HG03097 (cell line): ENCODE measurements around the gene PDE9A.

Experiments used
- ATAC-seq: cut with Tn5 transposase; IDR thresholded peaks from one replicate; pipeline ENCODE4 v1.9.1; 2021; ENCODE audit not compliant: unreplicated experiment, low FRiP score

The PDE9A gene

DNA sequence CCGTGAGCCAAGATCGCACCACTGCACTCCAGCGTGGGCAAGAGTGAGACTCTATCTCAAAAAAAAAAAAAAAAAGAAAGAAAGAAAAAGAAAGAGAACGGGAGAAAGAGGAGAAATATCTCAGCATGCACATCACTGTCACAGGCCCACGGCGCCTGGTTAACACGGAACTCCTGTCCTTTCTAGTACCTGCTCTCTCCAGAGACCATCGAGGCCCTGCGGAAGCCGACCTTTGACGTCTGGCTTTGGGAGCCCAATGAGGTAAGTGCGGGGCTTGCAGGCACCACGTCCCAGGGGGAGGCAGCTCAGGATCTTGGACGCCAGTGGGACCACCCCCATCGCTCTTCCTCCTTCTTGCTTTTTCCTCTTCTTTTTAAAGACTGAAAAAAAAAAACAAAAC is 100.4 kb downstream of the PDE9A start:
- ATAC-seq, result no peak

DNA sequence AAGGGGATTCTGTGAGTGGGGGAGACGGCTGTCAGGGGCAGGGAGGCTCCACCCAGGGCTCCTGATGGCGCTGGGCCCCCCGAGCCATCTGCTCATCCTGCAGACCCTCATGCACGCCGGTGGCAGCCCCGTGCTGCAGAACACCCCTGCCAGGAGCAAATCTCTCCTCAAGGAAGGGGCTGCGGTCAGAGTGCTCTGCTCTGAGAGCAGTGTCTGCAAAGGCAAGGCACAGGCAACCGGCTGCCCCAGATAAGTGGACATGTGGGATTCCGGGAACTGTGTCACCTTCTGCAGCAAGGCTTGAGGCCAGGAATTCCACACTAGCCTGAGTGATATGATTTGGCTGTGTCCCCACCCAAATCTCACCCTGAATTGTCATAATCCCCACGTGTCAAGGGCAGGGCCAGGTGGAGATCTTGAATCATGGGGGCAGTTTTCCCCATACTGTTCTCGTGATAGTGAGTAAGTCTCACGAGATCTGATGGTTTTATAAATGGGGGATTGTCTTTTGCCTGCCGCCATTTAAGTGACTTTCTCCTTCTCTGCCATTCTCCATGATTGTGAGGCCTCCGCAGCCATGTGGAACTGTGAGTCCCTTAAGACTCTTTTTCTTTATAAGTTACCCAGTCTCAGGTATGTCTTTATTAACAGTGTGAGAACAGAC is 101.0 kb downstream of the PDE9A start:
- no peak for ATAC-seq

DNA sequence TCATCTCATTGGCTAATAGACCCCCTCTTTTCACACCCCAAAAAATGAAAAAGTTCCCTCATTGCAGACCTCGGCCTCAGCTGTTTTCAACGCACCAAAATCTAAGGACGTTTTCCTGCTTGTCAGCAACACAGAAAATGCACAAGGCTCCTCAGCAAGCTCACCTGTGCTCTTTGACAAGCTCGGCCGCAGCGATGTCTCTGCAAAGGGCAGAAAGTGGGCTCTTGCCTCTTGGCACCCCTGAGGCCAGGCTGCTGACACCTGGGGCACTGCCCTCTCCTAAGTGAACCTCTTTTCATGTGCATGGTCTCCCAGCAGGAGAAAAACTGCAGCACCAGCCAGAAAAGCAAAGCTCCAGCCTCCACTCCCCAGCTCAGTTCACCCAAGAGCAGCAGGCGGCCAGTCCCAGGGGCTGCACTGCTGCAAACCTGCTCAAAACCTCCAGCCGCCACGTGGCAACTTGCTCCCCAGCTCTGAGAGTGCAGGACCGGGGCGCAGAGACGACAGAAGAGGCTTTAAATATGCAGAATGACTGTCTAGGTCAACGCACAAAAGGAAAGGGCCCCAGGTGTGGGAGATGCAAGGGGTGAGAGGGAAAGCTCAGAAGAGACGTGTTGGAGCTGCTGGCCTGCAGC is 101.7 kb downstream of the PDE9A start:
- no peak for ATAC-seq

DNA sequence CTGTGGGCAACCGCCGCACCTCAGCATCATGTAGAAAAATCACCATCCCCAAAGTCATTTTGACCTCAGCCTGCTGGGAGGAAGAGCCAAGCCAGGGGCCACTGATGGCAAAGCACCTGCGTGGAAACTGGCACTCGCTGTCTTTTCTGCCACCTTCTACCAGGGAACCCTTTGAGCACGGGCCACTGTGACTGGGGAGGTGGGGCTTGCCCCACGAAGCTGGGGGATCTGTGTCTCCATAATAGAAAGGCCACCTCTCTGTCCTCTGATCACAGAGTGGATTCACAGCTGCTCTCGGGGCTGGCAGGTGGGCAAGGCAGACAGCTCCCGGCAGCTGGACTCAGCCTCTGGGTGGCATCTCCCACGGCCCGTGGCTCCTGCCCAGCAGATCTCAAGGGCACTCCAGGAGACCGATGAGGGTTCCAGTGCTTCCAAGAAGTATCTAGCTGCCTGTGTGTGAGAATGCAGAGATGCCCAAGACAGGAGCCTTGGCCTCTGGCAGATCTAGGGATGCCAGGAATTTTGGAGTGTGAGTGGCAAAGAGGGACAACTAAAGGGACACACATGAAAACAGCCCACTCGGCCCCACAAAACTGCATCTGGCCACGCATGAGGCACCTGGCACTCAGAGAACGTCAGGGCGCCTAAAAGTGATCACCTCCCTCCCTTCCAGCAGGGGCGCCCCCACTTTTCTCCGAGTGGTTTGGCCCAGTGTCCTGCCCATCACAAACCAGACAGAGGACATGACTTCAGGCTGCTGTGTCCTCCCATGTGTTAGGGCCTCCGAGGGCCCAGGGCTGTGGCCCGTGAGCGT is 102.6 kb downstream of the PDE9A start:
- ATAC-seq, result no peak

DNA sequence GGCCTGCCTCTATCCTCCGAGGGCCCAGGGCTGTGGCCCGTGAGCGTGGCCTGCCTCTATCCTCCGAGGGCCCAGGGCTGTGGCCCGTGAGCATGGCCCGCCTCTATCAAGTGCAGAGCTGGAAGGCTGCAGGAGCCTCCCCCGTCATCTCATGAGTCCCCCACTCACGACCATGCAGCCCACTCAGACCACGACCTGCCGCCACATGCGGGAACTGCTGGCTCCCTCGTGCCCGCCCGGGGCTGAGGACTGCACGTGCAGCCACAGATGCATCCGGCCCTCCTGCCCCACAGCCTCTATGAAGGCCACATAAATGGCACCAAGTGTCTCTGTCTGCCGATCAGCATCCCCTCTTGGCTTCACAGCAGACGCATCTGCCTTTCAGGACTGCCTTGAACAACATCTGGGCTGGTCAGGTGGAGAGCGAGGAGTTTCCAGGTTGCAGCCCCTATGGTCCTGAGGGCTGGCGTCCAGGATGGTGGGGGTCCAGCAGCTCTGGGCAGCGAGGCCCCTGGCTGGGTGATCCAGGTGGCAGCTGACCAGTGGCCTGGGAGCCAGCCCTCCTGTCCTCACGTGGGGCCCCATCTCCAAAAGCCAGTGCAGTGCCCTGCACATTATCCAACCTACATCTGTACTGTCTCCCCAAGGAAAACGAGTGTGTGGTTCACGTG is 103.3 kb downstream of the PDE9A start:
- no peak for ATAC-seq

DNA sequence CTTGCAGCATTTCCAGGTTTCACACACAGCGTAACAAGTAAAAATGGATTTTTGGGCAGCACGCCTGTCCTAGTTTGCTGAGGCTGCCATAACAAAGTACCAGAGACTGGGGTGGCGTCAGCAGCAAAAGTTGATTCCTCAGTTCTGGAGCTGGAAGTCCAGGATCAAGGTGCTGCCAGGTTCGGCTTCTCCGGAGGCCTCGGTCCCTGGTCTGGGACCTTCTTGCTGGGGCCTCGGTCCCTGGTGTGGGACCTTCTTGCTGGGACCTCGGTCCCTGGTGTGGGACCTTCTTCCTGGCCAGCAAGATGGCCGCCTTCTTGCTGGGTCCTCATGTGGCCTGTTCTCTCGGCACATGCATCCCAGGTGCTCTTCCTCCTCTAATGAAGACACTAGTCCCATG is 104.0 kb downstream of the PDE9A start:
- ATAC-seq, result no peak

DNA sequence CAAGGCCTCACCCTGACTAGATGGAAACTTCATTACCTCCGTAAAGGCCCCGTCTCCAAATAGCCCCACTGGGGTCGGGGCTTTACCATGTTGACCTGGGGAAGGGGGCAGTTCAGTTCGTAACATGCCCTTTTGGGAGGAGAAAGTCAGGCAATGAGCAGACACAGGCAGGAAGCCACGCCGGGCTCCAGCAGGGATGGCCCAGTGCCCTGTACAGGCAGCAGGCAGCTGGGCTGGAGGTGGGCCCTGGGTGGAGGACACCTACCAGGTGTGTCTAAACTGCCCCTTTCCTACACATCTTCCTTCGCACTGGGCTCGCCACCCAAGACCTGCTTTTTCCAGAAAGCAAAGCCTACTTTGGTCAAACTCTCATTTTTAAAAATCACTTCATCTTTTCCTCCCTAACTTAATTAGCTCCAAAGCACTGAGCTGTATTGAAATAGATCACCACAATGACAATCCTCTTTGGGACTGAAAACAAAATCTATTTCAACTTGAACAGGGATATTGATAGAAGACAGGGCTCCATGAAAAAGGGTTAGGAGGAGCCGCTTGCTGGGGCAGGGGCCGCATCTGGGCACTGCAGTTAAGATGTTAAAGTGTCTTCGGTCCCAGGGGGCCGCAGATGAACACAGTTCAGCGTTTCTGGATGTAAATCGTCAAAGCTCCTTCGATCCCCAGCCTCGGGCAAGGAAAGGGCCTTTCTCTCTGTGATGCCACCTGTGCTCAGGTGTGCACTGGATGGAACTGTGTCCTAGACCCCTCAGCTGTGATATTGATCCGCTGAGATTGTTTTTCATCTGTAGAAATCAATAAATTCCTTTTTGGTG is 104.6 kb downstream of the PDE9A start:
- ATAC-seq, result no peak

DNA sequence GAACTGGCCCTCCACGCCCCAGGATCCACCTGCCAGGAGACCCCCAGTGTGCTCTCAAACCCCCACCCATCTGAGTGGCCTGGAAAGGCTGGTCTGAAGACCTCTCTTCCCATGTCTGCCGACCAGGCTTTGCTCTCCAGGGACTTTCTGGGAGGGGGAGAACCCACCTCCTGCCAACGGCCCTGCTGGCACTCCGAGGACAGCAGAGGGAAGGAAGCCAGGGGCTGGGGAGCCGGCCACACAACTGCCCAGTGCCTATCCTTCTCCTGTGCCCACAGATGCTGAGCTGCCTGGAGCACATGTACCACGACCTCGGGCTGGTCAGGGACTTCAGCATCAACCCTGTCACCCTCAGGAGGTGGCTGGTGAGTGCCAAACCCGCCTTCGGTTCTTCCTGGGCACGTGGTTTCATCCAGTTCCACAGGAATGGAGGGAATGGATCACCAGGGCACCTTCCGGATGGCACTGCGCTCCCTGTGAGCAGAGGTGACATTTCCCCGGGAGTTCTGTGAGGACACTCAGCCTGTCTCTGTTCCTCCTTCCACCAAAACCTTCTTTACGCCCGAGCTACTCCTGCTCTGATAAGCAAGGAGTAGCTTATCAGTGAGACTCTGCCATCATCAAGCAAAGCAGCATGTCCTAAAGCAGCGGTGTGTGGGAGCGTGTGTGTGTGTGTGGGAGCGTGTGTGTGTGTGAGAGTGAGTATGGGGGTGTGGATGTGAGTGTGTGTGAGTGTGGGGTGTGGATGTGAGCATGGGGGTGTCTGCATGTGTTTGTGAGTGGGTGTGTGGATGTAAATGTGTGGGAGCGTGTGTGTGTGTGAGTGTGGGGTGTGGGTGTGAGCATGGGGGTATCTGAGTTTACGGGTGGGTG is 105.5 kb downstream of the PDE9A start:
- ATAC-seq, result no peak

DNA sequence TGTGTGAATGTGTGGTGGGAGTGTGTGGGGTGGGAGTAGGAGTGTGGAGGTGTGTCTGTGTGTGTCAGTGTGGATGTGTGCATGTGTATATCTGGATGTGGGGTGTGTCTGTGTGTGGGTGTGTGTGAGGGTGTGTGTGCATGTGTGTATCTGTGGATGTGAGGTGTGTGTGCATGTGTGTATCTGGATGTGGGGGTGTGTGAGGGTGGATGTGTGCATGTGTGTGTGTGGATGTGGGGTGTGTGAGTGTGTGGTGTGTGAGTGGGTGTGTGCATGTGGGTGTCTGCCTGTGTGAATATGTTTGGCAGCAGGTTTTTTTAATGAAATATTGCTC is 106.1 kb downstream of the PDE9A start:
- no peak for ATAC-seq

DNA sequence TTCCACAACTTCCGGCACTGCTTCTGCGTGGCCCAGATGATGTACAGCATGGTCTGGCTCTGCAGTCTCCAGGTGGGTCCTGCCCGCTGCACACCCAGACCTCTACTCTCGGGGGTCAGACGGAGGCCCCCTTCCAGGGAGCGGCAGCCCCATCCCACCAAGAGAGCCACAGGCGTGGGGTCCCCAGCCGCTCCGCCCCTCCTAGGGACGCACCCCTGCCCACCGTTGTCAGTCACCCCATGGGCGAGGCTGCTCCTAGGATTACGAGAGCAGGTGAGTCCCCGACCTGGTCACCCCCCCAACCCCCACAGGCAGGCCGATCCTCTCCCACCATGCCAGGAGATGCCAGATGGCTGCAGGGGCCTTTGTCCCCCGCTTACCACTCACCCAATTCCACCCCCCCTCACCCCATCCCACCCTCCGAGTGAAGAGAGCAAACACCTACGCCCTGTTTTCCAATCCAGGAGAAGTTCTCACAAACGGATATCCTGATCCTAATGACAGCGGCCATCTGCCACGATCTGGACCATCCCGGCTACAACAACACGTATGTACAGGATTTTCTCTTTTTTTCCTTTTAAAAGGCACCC is 107.0 kb downstream of the PDE9A start:
- no peak for ATAC-seq

DNA sequence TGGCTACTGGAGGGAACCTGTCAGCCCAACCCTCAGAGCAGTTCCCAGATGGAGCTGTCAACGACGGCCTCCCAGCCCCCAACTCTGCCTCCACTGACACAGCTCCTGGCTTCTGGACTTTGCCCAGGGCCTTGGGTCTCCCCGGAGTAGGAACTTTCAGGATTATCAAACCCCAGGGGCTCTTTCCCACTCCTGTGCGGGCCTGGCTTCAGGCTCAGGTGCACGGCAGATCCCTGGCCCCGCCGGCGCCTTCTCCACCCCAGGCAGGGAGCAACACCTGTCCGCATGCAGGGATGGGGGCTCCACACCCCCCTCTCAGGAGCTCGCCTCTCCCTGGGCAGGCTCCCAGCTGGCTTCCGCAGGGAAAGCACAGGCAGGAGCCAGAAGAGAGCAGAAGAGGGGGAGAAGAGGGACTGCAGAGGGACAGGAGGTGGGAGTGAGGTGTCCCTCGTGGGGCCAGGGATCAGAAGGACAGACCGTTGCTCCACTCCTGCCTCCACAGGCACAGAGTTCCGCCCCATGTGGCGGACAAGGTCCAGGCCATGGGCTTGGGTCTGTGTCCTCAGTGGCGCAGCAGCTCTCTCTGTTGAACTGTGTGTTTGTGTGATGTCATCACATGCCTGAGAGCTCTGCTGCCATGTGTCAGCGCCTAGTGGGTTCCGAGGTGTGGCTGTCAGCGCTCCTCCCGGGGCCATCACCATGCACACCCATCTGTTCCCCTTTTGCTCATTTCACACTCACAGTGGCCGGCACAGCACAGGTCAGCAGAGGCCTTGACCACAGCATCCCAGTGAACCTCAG is 107.7 kb downstream of the PDE9A start:
- no peak for ATAC-seq

DNA sequence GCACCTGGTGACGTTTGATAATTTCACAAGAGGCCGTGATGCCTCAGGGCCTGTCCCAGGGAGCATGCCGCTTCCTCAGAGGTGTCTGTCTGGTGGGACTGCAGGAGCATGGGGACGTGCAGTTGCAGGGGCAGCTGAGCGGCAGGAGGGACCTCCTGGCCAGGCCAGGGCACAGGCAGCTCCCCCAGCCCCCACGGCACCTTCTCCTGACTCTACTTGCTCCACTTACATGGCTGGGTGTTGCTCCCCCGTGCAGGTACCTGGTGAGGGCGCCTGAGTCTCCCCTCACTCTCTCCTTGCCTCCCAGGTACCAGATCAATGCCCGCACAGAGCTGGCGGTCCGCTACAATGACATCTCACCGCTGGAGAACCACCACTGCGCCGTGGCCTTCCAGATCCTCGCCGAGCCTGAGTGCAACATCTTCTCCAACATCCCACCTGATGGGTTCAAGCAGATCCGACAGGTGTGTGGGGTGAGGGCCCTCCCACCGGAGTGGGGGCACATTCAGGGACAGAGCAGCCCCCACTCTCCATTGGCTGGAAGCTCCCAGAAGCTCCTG is 108.4 kb downstream of the PDE9A start:
- no peak for ATAC-seq

DNA sequence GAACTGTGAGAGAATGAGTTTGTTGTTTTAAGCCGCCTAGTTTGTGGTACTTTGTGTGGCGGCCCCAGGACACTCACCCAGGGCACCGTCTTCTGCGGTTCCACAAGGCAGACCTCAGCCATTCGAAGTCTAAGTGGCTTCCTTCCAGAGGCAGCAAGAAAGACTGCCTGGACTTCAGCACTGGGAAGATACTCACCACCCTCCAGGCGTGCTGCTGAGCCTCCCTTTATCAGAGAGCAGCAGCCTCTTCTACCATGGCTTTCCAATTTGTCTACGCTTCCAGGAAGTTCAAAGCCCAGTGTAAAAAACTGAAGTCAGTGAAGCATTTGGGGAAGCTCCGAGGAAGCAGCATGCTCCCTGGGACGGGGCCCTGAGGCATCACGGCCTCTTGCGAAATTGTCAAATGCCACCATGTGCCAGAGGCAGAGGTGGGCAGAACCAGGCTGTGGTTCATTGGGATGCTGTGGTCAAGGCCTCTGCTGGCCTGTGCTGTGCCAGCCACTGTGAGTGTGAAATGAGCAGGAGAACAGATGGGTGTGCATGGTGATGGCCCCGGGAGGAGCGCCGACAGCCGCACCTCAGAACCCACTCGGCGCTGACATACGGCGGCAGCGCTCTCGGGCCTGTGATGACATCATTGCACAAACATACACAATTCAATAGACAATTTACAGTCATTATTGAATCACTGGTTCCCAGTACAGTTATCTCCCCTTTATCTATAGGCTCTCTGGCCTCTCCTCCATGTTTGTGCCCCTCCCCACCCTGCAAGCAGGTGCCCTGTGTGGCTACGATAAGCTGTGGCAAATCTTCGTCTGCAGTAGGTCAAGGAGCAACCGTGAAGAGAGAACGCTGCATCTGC is 110.4 kb downstream of the PDE9A start:
- no peak for ATAC-seq

DNA sequence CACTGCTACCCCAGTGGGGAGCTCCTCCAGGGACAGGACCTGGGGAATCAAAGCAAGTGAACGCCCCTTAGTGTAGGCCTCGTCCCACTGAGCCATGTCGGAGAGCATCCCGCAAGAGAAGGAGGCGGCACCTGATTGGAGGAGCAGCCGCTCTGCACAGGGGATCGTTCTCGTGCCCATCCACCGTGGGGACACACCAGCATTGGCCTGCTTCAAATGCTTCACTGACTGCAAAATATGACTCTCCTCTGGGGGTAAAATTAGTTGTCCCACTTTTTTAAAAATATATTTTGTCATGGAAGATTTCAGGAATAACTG is 111.0 kb downstream of the PDE9A start:
- no peak for ATAC-seq

DNA sequence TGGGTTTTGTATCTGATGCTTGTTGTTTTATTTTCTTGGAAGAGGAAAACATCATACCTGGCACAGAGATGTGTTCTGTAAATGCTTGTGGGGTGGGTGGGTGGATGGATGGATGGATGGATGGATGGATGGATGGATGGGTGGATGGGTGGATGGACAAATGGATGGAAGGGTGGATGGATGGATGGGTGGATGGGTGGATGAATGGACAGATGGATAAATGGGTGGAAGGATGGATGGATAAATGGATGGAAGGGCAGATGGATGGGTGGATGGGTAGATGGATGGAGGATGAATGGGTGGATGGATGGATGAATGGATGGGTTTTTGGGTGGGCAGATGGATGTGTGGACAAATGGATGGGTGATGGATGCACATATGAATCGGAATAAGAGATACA is 111.5 kb downstream of the PDE9A start:
- no peak for ATAC-seq

DNA sequence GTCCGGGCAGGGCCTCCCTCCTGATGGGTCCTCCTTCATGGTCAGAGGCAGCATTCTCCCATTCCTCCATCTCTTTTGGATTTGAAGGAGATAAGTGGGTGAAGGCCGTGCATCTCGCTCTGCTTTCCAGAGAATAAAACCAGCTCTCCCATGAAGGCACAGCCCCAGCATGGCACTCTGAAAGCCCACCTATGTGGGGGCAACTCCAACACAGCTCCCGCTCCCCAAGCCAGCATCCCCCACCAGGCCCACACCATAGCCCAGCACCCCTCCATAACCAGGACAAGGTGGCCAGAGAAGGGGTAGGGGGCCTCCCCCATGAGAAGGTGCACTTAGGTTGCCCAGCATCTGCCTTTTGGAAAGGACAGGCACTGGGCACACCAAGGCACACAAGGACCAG is 112.2 kb downstream of the PDE9A start:
- ATAC-seq, result no peak
